HG02610 (cell line): ENCODE measurements around the gene DDIT4.

Experiments used
- ATAC-seq: cut with Tn5 transposase; IDR thresholded peaks from one replicate; pipeline ENCODE4 v1.9.1; 2021; ENCODE audit warnings: mild to moderate bottlenecking, moderate library complexity; ENCODE audit not compliant: unreplicated experiment

The DDIT4 gene

DNA sequence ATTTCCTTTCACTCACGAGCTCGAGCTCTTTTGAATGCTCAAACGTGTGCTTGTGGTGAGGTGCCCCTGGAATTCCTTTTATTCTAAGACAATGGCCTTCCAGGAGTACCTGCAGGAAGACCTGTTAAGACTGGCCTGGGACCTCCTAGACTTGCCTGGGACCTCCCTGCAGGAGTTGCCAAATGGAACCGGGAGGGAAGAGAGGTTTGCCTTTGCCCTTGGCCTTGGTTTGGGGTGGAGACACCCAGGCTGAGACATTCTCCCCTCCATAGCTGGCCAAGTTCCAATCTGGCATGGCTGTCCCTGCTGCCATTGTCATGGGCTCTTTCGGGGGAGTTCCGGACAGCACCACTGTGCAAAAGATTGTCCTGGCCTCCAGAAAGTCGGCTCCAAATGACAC is 41.3 kb downstream of the DDIT4 start:
- no peak for ATAC-seq

DNA sequence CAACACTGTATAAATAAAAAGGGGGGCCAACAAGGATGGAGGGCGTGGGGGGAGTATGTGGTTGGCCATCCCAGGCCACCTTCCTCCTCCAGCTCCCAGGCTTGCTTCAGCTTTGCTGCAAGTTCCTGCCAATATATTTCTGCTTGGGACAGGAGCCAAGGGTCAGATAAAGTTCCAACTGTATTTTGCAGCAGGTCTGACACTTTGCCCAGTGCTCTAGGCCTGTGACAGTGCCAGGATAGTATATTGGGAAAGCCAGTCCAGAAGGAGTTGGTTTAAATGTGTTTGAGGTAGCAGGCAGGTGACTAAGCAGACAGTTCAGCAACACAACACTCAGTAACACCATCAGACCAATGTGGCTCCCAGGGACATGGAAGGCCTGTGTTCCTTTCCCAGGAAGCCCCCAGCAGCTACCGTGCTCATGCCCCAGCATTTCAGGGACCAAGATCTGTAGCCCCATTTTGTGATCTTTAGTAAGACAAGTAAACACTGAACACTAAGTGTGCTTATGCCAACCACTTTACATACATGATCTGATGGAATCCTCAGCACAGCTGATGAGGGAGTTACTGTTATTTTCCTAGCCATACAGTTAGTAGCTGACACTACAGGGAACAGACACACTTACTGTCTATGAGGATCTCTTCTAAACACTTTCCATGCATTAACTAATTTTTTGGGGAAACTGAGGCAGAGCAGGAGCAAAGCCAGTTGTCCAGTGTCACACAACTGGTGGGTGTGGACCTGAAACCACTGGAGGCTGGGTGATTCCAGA is 42.1 kb downstream of the DDIT4 start:
- ATAC-seq: no peak

DNA sequence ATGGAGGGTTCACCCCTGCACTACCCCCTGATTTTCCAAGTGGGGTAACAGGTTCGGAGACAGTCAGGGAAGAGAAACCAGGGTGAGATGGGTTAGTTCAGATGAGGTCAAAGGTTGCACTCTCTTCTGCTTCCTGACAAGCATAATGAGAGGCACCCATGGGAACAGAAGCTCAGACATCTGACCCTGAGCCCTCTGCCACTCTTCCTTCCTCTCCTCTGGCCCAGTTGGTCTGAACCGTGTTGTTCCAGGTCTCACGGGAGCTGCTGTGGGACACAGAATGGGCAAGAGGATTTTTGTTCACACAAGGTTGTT is 42.6 kb downstream of the DDIT4 start:
- ATAC-seq: no peak

DNA sequence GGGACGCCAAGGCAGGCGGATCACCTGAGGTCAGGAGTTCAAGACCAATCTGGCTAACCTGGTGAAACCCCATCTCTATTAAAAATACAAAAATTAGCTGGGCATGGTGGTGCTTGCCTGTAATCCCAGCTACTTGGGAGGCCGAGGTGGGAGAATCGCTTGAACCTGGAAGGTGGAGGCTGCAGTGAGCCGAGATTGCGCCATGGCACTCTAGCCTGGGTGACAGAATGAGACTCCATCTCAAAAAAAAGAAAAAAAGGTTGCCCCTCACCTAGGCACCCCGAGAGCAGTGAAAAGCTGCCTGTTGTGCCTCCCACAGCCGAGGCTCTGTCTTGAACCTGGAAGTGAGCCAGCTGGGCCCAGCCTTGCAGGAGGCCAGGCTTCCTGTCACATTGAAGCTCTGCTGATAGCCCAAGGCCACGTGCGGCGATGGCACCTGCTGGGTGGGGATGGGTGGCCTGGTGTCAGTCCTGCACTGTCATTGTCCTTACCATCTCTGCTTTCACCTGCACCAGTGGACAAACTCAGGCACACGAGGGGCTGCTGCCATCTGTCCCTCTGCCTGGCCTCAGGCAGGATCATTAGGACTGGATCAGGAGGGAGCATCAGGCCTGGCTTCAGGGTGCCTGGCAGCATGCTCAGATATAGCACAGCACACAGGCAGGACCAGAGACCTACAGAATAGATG is 43.2 kb downstream of the DDIT4 start:
- no peak for ATAC-seq

DNA sequence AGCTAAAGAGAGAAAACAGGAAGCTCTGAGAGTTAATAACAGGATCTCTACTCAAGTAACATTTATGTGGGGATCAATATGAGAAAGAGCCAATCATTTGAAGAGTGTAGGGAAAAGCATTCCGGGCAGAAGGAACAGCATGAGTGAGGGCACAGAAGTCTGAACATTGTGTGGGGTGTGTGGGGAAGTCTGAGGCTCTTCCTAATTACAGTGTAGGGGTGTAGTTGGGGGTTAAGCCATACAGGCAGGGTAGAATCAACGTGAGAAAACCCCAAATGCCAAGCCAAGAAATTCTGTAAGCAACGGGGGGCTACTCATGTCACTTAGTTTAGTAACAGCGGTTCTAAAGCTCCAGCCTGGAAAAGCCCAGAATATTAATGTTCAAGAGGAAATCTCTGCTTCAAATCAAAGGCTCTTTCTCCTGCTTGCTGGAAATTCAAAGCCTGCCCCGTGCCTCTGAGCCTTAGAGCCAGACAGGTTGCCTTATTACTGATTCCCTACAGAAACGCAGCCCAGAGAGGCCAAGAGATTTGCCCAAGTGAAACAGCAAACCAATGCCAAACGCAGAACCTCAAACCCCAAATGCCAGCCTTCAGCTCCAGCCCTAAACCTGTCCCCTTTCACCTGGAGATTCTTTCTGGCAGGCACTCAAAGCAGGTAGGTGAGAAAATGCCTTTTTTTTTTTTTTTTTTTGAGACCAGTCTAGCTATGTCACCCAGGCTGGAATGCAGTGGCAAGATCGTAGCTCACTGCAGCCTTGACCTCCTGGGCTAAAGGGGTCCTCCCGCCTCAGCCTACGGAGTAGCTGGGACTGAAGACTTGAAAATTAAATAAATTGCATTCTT is 44.9 kb downstream of the DDIT4 start:
- ATAC-seq: no peak

DNA sequence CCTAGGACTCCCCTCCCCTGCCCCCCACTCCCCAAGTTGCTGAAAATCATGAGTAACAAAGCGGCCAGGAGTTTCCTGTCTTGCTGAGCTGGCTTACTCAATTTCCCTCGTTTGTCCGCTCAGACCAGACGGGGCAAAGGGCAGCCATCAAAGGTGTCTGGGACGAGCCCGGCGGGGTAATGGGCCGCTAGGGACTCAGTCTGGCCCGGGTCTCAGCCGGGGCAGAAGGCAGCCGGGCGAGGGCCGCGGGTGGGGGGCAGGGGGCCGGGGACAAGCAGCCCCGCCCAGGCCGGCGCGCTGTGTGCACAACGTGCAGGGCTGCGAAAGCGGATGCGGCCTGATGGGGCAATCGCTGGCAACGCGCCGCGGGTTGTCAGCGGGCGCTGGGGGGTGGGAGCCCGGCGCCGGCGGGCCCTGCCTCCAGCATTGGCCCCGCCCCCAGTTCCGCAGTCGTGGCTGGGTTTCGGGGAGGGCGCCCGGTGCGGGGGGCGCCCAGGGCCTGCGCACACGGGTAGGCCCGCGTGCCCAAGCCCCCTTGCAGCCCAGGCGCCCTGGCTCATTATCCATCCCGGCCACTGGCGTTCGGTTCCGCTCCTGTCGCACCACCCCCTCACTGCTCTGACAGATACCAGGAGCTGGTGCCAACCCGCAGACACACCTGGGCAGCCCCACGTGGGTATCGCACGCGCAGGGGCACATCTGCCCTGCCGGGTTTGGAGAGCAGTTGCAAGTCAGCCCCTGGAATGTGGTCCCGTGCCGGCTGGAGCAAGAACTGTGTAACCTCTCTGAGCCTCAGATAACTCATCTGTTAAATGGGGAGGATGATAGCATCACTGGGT is 45.9 kb downstream of the DDIT4 start:
- peak; percentile 45 for ATAC-seq

DNA sequence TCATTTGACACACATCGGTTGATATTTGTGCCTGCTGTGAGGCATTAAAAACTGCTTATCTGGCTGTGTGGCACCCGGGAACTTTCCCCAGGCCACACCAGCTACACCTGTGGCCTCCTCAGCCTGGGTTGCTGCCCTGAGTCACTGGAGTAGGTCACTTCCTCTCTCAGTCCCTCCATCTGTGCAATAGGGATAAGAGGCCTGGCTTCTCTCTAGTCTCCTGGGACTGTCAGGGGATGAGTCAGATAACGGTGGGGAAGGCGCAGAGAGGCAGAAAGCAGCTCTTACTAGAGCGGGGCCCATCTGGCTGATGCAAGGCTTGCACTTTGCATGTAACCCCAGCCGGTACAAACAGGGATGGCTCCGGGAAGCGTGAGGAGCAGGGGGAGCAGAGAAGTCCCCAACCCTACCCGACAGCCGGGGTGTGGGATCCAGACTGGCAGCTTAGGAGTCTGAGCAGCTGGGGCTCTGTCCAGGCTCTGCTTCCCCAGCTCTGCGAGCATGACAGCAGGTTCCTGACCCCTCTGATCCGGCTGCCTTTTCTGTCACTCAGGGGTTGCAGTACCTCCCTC is 47.0 kb downstream of the DDIT4 start:
- ATAC-seq: peak; percentile 75

DNA sequence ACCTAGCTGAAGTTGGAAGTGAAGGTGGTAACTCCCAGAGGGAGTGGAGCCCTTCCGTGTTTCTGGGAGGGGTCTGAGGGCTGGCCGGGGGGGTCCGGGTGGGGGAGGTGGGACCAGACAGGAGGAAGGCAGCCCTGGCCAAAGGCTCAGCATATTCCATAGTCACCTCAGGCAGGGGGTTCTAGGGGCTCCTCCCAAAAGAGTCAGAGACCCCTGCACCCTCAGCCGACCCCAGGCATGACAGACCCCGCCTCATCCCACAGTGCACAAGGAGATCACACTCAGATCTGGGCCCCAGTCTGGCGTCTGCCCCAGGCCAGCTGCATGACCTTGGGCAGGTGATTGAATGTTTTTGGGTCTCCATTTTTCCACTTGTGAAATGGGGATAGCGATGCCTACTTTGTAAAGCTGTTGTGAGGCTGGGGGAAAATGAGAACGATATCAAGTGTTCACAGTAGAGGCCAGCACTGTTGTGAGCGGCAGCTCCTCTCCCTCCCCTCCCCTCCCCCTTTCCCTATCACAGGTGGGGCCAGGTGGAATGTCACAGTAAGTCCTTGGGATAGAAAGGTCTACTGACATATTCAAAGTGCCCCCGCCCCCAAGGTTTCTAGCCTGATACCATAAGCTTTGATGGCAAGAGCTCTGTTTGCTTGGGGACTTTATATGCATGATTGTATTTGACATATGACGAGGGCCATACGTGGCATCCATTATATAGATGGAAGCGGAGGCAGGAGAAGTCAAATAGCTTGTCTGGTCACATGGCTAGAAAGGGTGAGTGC is 47.7 kb downstream of the DDIT4 start:
- ATAC-seq: no peak

DNA sequence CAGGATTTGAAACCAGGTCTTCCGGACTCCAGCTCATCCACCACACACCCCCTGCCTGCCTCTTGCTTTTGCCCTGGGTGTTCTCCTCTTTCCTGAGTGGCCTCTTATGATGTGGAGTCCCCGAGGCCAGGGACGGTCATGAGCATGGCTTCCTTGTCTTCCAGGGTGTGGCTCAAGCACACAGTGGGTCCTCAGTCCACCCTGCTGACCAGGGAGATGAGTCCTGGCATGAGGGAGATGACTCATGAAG is 48.2 kb downstream of the DDIT4 start:
- no peak for ATAC-seq

DNA sequence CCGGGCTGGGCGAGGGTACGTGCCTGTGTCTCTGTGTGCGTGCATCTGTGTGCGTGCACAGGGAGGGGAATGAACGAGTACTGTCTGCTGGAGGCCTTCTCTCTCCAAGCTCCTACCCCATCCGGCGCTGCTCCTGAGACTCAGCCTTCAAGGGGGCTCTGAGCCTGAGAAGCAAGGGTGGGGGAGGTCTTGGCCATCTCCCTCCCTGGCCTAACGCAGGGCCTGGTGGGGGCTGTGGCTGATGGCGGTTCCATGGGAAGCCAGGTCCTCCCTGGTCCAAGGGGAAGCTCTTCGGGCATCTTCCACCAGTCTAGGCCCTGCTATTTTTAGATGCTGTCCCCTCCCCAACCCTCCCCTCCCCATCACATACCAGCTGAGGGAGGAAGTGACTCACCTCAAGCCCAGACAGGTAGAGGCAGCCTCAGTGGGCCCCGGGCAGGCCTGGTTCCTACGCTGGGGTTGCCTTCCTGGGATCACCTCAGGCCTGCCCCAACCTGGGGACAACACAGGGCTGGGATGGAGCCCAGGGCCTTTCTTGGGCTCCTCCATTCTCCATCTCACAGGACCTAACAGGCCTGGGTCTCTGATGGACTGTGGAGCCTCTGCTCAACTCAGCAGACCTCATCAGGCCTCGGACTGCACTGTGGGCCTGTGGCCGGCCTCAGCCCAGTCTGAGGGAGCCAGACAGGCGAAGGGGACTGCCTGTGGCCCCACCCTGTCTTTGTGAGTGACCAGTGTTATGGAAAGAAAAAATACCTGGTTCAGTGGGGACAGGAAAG is 48.7 kb downstream of the DDIT4 start:
- no peak for ATAC-seq

DNA sequence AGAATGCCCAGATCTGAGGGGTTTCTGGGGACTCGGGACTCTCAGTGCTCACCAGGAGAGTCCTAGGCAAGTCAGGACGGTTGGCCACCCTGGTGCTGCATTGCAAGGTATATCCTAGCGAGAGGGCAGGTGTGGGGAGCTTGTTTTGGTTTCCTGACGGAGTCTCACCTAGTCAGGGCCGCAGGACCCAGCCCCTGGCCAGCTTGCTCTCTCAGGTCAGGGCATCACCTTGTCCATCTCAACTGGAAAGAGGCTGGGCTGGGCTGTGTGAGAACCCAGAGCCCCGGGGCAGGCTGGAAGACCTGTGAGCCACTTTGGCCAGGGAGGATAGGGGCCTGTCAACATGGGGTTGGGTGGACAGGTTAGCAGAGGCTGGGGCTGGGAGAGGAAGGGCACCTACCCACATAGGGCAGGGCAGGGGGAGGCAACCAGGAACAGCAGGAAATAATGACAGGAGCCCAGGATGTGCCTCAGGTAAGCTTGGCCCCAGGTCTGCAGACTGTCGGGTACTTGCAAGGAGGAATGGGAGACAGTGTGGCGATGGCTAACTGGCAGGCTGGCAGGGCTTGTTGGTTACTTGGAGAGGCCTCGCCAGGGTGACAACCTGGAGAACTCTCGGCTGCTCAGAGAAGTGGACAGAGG is 49.5 kb downstream of the DDIT4 start:
- ATAC-seq: no peak

DNA sequence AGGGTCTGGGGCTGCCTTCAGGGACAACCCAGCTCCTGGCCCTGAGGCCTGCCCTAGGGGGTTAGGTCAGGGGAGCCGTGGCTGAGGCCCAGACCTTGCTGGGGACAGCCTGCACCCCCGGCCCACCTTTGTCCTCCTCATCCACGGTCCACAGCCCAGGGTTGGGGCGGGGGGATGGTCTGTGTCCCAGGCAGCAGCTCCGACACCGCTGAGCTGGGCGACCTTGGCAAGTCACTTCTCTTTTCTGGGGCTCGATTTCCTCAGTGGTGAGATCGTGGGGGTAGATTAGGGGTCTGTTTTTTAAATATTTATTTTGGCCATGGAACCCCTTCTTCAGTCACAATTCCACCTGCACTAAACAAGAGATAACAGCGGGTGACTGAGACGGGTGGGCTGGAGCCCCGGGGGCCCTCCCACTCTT is 50.1 kb downstream of the DDIT4 start:
- ATAC-seq: no peak
